ENCODE data around the gene SLC8A1. TPM values are rescaled to one million over a fixed set of nuclear protein-coding genes. Genes with fewer than 3 reads are reported as not detected.

SLC8A1 gene
- total RNA-seq, 2 donors from 2014 or later, result 105 to 121 TPM

DNA sequence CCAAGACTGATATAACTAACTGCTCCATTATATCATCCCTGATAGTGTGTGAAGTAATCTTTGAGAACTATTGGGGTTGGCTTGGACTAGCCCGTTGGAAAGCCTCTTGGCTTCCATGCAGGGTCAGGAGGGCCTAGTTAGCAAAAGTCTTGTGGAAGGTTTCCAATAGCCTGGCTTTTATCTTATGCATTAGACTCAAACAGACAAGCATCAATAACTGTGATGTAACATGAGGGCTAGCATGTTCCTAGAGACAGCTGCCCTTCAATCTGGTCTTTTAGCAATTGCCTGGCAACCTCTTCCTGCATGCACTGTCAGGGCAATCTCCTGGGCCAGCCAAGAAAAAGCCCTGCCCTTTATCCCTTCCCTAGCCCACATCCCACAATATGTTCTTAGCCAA, 18.2 kb downstream of the SLC8A1 start:
- no peak for DNase-seq (ENCODE audit: low spot score)
- intact Hi-C loops (cut with DNase I), result loop anchor here in 1 of 2 donors (10.0 kb wide), 1 partner anchor 69 kb away; no protein-coding TSS in a partner anchor

DNA sequence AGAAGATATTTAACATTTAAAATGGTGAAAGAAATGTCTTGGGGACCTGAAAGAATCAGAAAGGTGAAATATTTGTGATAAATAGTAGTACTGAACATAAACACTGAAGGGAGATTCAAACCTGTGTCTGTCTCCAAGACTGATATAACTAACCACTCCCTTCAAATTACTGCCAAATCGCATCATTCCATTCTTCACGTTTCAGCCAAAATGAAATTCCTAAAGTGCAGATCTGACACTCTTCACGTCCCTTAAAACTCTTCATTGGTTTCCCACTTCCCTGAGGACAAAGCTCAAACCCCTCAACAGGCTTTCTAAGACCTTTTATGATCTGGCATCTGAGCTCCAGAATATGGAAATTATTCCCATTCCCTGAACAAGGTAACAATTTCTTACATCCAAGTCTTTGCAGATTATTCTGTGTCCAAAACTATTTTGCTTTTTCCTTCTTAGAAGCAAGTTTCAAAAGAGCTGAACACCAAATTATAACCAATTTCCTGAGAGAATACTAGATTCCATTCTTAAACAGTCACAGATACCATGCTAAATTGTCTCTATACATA, 18.9 kb downstream of the SLC8A1 start:
- intact Hi-C loops (cut with DNase I), result loop anchor here in 1 of 2 donors (10.0 kb wide), 1 partner anchor 68 kb away; no protein-coding TSS in a partner anchor

DNA sequence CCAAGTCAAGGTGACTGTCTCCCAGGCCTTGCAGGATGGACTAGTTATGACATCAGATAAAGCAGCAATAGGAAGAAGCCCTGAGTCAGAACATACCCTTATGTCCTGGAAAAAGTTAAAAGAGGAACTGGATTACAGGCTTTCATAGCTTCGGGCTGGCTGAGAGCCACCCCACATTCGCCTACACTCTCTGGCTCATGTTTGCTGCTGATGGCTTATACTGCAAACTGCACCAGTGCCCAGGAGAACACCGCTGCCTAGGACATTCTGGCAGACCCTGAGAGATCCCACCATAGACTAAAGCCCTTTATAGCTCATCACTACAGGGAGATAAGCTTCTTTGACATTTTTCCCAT, 20.3 kb downstream of the SLC8A1 start:
- intact Hi-C loops (cut with DNase I), result loop anchor here in 1 of 2 donors (10.0 kb wide), 1 partner anchor 67 kb away; no protein-coding TSS in a partner anchor
- DNase-seq (ENCODE audit: low spot score), result peak; percentile 82

More for the DNA sequence above, 18.9 kb downstream of the SLC8A1 start:
- DNase-seq (ENCODE audit: low spot score), result no peak

DNA sequence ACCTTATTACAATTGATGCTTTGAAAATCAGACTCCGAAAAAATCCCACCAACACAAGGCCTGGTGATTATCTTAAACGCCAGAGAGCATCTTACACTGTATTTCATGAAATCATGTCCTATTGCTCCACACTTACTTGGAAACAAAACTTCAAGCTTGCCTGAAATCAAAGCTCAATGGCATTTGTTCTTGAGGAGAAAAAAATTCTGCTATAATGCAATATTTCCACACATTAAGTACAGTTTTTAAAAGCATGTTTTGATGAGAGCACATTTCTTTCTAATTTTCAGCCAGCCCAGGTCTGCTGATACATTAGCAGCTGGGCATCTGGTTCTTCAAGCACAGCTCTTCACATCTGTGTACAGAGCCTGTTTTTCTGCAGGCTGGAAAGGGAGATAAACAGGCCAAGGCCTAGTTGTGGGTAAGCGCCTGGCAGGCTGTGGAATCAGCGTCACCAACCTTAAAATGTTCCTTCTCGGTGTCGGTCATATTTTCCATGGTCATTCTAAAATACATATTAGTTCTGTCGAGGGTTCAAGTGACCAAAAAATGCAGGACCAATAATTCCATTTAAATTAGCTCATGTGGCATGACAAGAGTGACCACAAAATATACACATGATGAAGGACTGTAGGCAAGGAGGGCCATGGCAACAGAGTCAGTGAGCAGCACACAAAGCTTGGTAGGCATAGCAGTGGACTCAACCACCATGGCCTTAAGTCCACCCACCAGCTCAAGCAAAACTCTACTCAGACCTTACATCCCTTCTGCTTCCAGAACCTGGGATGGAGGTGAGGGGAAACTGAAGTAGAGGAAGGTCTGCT, 20.9 kb downstream of the SLC8A1 start:
- intact Hi-C loops (cut with DNase I), result loop anchor here in 1 of 2 donors (10.0 kb wide), 1 partner anchor 66 kb away; no protein-coding TSS in a partner anchor
- no peak for DNase-seq (ENCODE audit: low spot score)

DNA sequence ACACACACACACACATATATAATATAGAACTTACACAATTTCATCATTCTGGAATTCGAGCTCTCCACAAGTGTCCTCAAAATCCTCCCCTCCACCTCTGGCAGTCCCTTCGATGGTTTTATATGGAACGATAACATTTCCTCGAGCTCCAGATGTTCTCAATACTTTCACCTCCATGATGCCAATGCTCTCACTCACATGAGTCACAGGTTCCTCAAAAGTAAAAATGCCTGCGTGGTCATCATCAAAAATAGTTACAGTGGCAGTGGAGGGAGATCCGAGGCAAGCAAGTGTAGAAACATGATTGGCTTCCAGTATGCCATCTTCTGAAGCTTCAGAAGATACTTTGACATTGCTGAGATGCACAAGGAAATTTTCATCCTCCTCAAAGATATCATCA, 23.5 kb downstream of the SLC8A1 start:
- no peak for DNase-seq (ENCODE audit: low spot score)
- intact Hi-C loops (cut with DNase I), result no loop called here

DNA sequence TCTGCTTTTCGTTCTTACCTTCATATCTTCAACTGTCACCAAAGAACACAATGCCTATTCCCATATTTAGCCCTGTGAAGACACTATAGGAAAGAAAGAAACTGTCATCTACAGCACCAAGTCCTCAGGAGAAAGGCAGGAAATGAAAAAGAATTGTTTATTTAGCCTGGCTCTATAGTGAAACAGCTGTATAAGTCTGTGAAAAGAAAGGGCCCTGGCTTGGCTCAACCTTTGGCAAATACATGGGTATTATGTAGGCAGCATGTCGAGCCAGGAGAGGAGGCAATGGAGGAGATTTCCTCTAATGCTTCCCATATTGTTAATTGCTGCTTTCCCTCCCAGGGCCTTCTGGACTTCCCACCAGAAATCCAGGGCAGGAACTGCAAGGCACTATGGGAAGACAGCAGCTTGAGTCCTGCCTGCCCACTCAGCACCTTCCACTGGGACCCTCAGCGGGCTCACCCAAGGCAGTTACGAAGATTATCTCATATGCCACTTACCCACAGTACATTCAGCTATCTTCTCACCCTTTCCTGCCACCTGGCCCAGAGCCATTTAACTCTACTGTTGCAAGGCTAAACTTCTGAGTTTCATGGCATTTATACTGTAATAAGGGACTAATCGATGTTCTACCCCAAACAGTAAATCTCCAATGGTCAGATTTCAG, 30.1 kb downstream of the SLC8A1 start:
- DNase-seq (ENCODE audit: low spot score), result no peak
- intact Hi-C loops (cut with DNase I), result no loop called here

DNA sequence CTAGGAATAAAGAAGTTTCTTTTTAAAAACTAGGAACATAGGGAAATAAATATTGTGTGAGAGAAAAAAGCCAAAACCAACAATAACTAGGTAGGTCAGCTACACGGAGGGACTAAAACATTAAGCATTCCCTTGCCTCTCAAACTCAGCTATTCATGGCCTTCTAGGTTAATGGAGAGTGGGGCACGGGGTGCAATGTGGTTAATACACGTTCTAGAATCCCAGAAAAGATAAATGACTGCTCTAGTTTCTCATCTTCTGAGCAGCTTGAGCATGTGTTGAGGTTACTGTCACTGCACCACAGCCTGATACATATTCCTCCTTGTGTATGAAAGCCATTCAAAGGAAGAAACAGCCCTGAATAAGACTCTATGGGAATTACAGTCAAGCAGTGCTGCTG, 31.4 kb downstream of the SLC8A1 start:
- intact Hi-C loops (cut with DNase I), result no loop called here

DNA sequence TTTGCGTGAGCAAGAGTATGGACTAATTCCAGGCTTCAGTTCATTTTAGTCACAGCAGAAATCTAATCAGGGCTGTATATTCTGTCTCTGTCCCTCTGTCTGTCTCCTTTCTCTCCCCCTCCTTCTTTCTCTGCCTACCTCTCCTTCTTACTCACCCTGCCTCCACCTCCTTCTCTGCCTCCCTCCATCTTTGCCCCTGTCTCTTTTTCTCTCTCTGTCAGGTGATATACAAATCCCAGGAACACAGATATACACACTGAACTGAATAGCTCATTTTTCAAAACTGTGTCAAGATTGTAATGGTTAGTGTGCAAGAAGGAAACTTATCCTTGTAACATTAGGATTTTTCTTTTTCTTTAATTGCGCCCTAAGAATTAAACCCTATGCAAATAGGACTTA, 32.5 kb downstream of the SLC8A1 start:
- intact Hi-C loops (cut with DNase I), result no loop called here
- DNase-seq (ENCODE audit: low spot score), result no peak

More for the DNA sequence above, 31.4 kb downstream of the SLC8A1 start:
- DNase-seq (ENCODE audit: low spot score), result no peak

DNA sequence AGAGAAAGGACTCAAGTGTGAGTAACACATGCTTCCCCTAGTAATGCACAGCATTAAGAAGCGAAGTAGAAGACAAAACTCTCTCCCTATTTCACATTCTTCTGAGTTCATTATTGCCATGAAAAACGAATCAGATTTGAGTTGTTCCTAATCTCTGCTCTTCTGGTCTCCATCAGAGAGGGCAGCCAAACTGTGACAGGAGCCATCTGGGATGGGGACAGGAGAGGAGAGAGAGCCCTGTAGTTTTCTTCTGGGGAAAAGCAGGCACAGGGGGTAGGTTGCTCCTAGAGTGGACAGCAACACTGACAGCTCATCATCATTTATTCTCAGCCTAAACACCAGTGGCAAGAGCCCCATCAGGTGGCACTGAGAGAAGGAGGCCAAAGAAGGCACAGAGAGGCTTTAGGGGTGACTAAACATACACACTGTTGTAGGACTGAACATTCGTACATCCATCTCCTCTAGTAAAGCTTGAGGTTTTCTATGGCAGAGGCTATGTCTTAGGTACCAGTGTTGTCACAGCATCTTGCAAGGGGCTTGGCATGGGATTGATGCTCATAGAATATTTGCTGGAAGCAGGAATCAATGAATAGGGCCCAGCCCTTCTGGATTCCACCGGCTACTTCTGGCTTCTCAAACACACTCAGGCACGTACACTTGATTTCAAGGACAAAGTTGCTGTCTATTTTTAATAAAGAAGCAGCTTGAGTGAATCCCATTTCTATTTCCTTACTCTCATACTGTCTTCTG, 33.1 kb downstream of the SLC8A1 start:
- no peak for DNase-seq (ENCODE audit: low spot score)
- intact Hi-C loops (cut with DNase I), result no loop called here

DNA sequence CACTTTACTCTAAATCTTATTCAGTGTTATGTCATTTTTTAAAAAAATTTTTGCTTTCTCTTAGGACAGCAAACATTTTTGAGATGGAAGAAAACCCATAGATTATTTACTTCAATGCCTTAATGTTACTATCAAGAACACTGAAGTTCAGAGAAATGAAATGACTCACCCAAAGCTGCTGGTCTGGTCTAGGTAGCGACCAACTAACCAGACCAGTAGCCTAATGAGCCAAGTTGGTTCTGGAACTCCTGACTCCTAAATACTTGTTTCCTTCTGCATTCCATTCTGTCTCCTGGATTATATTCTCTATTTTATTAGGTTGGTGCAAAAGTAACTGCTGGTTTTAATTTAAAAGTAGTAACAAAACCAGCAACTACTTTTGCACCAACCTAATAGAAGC, 35.4 kb downstream of the SLC8A1 start:
- intact Hi-C loops (cut with DNase I), result no loop called here
- DNase-seq (ENCODE audit: low spot score), result no peak

DNA sequence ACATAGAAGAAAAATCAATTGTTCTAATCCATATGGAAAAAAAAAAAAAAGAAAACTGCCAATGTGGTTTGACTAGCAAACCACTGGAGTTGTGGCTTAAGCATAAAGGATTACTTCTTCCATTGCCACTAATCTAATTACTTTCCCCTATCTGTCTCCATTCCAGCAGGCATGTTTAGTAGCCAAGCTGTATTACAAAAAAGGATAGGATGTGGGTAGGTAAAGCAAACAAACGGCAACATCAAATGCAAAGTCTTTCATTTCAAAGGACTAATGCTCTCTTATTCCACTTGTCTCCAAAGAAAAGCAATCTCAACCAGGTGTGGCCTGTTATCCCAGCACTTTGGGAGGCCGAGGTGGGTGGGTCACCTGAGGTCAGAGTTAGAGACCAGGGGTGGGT, 36.5 kb downstream of the SLC8A1 start:
- DNase-seq (ENCODE audit: low spot score), result no peak
- intact Hi-C loops (cut with DNase I), result no loop called here

DNA sequence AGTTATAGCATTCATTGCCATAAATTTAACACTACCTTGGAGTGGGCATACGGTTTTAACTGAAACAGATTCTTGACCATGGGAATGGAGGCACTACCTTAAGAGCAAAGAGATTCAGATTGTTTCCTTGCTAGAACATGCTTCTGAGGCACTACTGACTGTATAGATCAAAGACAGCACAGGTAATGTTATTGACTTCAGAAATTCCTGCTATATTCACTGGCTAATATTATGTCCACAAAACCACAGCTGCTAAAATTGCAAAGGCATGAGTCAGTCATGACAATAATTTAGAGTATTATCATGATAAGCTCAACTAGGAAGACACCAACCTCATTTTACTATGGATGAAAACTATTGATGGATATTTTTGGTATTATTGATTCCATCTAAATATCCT, 39.4 kb downstream of the SLC8A1 start:
- no peak for DNase-seq (ENCODE audit: low spot score)
- intact Hi-C loops (cut with DNase I), result no loop called here

DNA sequence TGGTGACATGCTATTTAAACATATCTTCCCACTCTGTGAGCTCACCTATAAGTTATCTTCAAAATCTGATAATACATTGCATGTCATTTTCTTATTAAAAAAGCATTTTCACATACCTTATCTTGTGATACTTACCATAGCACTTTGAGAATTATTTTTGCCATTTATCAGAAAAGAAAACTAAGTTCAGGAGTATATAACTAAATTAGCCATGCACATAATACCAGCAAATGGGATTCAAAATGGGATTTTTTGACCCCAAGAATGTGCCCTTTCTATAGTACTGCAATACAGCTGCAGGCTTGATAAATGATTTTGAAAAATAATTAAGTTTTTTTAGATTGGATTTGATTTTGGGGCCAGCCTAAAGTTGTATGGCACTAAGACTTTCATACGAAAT, 41.2 kb downstream of the SLC8A1 start:
- no peak for DNase-seq (ENCODE audit: low spot score)
- intact Hi-C loops (cut with DNase I), result no loop called here

DNA sequence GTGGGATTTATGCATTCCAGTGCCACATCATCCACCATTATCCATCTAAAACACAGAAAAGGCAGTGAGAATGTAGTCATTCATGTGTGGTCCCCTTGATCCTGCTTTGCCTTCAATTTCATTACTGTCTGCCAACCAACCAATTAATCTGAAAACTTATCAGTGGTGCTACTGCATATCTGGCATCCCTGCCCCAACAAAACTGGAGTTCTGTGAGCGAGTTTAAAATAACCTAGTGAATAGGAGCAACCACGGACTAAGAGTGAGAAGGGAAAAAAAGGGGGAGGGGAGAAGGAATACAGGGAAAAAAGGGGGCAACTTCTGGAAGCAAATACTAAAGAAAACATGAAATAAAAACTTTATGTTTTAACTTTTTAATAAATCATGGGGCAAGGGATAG, 42.2 kb downstream of the SLC8A1 start:
- intact Hi-C loops (cut with DNase I), result no loop called here
- DNase-seq (ENCODE audit: low spot score), result no peak

DNA sequence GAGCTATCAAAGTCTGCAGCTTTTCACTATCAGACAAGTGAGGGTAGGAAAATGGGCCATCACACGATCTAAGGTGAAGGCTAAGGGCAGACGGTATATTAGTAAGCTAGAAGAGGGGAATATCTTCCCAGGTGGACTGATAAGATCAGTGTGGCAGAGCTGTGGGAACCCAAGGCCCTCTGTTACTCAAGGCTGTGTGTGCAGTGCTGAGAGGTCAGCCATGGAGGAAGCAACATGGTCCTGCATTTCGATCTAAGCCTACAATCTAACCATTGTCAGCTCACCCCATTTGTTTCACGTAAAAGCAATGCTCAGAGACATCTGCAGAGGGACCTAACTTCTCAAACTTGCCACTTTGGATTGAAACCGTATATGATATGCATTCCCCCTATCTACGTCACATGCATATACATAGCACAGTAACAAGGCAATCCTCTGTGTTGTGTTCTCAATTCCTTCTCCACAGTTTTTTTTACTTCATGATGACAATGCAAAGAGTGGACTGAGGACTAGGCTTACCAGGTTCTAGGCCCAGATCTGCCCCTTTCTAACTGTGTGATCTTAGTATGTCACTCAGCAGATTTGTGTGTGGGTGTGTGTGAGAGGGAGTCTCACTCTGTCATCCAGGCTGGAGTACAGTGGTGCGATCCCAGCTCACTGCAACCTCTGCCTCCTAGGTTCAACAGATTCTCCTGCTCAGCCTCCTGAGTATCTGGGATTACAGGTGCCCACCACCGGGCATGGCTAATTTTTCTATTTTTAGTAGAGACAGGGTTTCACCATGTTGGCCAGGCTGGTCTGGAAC, 45.2 kb downstream of the SLC8A1 start:
- DNase-seq (ENCODE audit: low spot score), result no peak
- intact Hi-C loops (cut with DNase I), result no loop called here

DNA sequence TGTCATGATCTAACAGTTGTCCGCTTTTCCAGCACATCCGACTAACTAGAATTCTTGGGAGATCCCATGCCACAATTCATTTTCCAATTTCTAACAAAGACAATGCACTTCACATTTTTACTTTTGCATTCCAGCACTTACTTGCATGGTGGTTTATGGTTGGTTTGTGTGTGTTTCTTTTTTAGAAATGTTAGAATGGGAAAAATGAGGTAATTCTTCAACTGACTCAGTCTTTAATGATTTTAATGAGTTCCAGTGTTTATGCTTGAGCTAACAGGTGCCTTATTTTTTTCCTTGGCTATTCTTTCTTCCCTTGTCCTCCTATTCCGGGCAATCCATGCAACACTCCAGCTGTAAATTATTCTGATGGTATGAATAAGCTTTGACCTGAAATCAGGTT, 46.4 kb downstream of the SLC8A1 start:
- intact Hi-C loops (cut with DNase I), result no loop called here
- no peak for DNase-seq (ENCODE audit: low spot score)

DNA sequence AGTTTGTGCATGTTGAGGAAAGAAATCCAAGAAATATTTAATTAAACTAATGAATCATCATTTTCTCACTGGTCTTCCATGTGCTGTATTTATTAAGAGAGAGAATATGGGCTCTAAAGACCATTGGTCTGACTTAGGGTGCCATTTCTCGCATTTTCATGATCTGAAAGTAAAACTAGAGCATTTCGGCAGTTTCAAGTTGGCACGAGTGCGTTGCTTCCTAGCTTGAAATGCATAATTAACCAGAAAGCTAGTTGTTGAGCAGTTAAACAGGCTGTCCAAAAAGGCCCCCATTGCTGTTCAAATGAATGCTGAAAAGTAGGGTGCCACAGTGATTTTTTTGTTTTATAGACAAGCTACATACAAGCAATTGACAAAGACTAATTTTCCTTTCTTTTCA, 47.4 kb downstream of the SLC8A1 start:
- intact Hi-C loops (cut with DNase I), result no loop called here

DNA sequence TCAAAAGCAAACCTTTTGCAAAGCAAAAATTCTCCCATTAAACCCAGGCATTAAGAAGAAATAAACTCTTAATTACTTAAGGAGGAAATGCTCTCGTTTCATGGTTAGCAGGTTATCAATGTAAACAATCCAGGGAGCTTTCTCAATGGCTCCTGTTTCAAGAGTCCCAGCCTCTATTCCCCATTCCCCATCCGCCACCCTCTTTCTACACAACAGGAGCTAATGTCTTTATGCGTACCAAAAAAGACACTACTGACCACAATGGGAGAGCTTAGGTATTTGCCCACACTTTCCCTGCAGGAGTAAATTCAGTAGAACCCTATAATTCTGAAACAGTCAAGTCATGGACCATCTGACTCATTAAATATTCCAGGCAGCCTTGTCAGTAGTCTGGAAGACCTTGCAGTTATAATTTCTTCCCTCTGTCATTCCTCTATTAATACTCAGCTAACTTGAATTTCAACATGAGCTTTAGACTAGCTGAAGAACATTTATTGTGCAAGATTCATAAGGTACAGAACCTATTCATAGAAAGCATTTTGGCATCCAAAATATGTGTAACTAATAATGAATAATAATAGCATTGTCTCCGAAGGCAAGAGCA, 48.6 kb downstream of the SLC8A1 start:
- intact Hi-C loops (cut with DNase I), result no loop called here
- DNase-seq (ENCODE audit: low spot score), result no peak

More for the DNA sequence above, 47.4 kb downstream of the SLC8A1 start:
- DNase-seq (ENCODE audit: low spot score), result no peak

DNA sequence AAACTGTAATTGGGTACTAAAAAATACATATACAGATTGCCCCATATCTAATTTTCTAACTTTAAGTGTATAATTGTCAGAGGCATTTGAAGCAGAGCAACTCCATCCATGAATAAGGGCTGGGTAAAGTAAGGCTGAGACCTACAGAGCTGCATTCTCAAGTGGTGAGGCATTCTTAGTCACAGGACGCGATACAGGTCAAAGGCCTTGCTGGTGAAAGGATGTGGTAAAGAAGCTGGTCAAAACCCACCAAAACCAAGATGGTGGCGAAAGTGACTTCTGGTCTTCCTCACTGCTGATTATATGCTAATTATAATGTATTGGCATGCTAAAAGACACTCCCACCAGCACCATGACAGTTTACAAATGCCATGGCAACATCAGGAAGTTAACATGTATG, 50.0 kb downstream of the SLC8A1 start:
- intact Hi-C loops (cut with DNase I), result no loop called here
- no peak for DNase-seq (ENCODE audit: low spot score)

All from posterior vena cava (tissue), 2 donors.